Mesothelial cell of epicardium (in vitro differentiated cells): ENCODE results near the gene ZNG1F. TPM values are rescaled to one million over a fixed set of nuclear protein-coding genes. Genes with fewer than 3 reads are reported as not detected.
"Not testable (repeated sequence)": the region's sequence is repeated elsewhere in the genome, so short reads cannot be mapped to it uniquely, and the experiment has no call there.

Experiments
- DNase-seq, 2 experiments: peaks; one replicate each; pipeline ENCODE4 v3.0.0; 2021; ENCODE audit warnings: low spot score in 2 of 2; ENCODE audit not compliant: unreplicated experiment in 2 of 2
- H3K27ac Mint-ChIP-seq: 2 replicates; pipeline ENCODE4 v1.8.0; 2021; ENCODE audit warnings: mixed read lengths
- H3K27me3 Mint-ChIP-seq: 2 replicates; pipeline ENCODE4 v1.8.0; 2021; ENCODE audit warnings: low read depth, mixed read lengths
- H3K36me3 Mint-ChIP-seq: 2 replicates; pipeline ENCODE4 v1.8.0; 2021; ENCODE audit warnings: mixed read lengths
- H3K4me1 Mint-ChIP-seq: 2 replicates; pipeline ENCODE4 v1.8.0; 2021; ENCODE audit warnings: mixed read lengths
- H3K4me3 Mint-ChIP-seq: 2 replicates; pipeline ENCODE4 v1.8.0; 2021; ENCODE audit warnings: mild to moderate bottlenecking, moderate library complexity, mixed read lengths
- H3K9me3 Mint-ChIP-seq: 2 replicates; pipeline ENCODE4 v1.8.0; 2021; ENCODE audit warnings: mixed read lengths
- total RNA-seq: library from RNA; stranded (reverse); gene quantifications from 3 replicates; pipeline ENCODE4 v1.2.1, GENCODE V29; 2021

ZNG1F gene
- total RNA-seq, 1 donor from 2014 or later: 18.9 TPM

DNA sequence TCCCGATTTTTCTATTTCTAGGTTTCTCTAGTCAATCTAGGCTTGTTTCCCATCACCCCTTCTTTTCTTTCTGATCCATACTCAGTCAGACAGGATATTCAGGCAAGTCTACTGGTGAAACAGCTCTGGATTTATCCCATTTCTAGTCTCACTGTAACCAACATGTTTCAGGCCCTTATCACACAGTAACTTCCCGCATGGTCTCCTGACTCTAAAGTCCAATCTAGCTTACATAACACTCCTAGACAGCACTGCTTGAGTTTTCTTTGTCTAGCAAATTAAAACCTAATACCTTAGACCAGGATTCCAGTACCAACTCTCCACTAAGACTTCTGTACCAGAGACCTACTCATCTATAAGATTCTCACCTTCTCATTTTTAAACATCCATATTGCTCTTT is 47.2 kb downstream of the ZNG1F start:
- not testable (repeated sequence) for H3K9me3 Mint-ChIP-seq, H3K4me3 Mint-ChIP-seq, H3K36me3 Mint-ChIP-seq, DNase-seq, H3K27me3 Mint-ChIP-seq, H3K4me1 Mint-ChIP-seq, H3K27ac Mint-ChIP-seq

DNA sequence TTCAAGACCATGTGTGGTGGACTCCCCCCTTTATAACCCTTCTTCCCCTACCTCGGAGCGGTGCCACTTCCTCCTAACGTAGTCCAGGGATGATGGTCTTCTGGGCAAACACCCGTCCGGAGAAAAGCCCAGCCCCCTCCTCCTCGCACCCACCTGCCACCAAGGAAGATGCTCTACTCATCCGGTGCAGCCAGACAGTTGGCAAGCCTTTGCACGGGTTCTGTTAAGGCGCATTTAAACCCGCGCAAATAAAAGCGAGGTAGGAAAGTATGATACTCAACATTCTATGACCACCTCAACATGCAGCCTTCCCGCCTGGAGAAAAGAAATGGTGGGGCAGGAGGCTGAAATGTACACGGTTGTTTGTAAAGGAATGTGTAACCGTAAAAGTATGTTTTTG is 60.5 kb downstream of the ZNG1F start, which contains the start of gene FOXD4L6:
Gene FOXD4L6 (minus strand): TSS at position 101 of the 400 bp plus-strand sequence. CDS start 298 bp downstream, outside the sequence.
- H3K9me3 Mint-ChIP-seq: not testable (repeated sequence)

DNA sequence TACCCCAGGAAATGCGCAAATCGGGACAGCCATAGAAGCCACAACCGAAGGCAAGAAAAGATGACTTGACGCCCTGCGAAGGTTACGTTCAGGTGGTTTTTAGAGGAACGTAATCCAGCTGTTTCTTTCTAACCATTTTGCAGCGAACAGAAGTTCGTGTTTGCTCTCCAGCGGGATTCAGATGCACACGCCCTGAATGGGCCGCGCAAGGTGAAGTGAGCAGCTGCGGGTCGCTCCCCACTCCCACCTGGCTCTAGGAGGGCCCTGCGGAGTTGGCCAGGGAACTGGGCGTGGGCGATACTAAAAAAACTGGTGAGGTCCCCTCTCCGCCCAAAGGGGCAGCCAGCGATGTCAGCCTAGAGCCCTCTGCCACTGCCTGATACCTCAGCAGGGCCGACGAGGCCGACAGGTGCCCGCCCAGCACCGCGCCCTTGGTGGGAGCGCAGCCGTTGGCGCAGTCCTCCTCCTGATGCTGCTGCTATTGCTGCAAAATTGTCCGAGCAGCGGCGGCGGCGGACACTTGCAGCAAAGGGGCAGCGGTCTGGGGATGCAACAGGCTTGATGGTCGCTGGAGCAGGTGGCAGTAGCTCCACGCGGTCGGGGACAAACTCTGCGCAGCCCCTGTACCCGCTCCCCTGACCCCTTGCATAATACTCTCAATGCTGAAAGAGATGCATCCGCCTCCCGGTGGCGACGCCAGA is 62.2 kb downstream of the ZNG1F start:
- not testable (repeated sequence) for H3K36me3 Mint-ChIP-seq, H3K27ac Mint-ChIP-seq, DNase-seq, H3K9me3 Mint-ChIP-seq, H3K4me3 Mint-ChIP-seq, H3K4me1 Mint-ChIP-seq, H3K27me3 Mint-ChIP-seq

More for the DNA sequence above, 60.5 kb downstream of the ZNG1F start, which contains the start of gene FOXD4L6:
- H3K27ac Mint-ChIP-seq, DNase-seq, H3K4me3 Mint-ChIP-seq, H3K27me3 Mint-ChIP-seq, H3K36me3 Mint-ChIP-seq, H3K4me1 Mint-ChIP-seq: not testable (repeated sequence)

DNA sequence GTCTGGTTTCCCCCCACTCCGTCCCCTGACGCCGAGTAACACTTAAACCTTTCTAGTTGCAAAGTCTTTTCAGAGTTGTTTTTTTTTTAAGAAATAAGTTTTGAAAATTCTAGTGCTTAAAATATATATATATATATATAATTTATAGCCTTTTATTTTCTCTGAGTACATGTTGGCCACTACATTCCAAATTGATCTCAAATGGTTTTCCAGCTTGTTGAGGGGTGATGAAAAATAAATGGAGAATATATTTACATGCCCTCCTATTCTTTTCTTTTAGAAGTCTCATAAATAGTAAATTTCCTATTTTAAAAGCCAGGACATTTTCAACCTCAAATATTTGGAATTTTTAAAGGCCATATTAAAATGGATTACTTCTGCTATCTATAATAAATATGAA is 63.2 kb downstream of the ZNG1F start:
- not testable (repeated sequence) for H3K36me3 Mint-ChIP-seq, H3K4me1 Mint-ChIP-seq, H3K4me3 Mint-ChIP-seq

DNA sequence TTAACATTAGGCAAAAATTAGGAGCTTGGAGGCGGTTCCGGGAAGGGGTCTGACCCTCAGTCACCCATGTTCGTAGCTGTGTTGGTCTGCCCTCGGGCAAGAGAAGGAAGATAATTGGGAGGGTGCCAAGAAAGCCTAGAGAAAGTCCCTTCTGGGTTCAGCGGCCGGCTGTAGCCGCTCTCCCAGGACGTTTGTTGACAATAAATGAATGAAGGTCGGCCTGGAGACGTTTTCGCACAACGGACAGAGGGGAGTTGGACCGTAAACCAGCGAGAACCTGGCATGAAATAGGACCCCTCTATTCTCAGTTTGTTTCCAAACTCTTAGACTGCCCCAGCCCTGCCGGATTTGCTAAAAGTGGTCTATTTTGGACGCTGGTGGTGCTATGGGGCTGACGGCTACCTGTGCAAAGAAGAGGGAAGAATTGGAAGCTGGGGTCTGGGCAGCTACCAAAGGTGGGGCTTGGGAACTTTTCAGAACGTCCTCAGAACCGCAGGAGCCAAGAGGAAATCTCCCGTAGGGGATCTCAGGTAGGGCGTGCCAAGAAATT is 63.9 kb downstream of the ZNG1F start:
- not testable (repeated sequence) for H3K36me3 Mint-ChIP-seq, H3K27me3 Mint-ChIP-seq, H3K27ac Mint-ChIP-seq, DNase-seq, H3K9me3 Mint-ChIP-seq, H3K4me1 Mint-ChIP-seq, H3K4me3 Mint-ChIP-seq

More for the DNA sequence above, 63.2 kb downstream of the ZNG1F start:
- H3K27ac Mint-ChIP-seq, H3K27me3 Mint-ChIP-seq, DNase-seq, H3K9me3 Mint-ChIP-seq: not testable (repeated sequence)

DNA sequence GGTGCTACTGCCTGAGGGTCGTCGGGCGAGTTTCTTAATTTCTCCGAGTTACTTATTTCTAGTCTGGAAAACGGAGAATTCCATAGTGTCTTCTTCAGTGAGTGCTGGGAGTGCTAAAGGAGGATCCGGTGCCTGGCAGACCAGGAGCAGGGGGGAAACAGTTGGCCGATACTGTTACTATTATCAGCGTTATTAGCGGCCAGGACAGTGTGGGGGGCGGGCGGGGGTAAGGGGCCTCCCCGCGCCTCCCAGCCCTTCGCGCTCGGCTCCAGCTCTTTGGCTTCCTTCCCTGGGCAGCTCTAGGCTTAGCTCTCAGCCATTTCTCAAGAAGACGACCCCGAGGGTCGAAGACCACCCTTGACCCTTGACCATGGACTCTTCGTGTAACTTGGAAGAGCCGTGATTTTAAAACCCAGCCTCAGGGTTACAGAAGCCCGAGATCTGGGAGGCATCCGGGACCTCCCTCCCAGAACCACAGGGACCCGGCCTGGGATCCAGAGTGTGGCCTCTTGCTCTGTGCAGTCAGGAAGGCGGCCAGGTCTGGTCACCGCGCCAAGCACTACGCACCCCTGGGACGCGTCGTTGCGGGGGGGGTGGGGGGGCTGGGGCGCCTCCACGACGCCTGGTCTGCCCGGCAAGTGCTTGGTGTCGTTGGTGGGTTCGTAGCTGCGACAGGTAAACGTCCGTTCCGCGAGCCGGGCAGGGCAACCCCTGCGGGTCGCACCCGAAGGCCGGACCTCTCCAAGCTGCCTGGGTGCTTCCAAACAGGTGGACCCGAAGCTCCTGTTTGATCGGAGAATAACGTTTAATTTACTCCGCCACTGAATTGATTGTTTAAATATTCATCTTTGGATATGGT is 64.6 kb downstream of the ZNG1F start:
- H3K4me1 Mint-ChIP-seq, H3K27me3 Mint-ChIP-seq, DNase-seq, H3K36me3 Mint-ChIP-seq, H3K4me3 Mint-ChIP-seq, H3K9me3 Mint-ChIP-seq, H3K27ac Mint-ChIP-seq: not testable (repeated sequence)

DNA sequence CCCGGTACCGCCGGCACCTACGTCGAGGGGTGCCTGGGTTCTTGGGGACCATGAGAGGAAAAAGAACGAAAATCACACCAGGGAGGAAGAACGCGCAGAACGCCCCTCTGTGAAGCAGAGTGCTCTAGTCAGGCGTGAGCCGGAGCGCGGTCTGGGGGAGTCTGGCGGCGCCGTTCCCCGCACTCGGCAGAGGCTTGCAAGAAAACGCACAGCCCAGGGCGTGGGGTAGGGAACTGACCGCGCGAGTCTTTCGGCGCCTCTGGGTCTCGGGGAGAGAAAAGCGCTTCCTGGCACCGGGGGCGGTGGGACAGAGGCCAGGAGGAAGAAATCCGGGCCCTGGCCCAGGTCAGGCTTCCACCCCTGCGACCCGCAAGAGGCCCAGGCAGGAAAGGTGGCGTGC is 65.3 kb downstream of the ZNG1F start:
- not testable (repeated sequence) for DNase-seq, H3K4me1 Mint-ChIP-seq, H3K36me3 Mint-ChIP-seq, H3K4me3 Mint-ChIP-seq, H3K27ac Mint-ChIP-seq, H3K9me3 Mint-ChIP-seq
- peaks cover 10% of the 10 kb centered on the region for H3K27me3 Mint-ChIP-seq

DNA sequence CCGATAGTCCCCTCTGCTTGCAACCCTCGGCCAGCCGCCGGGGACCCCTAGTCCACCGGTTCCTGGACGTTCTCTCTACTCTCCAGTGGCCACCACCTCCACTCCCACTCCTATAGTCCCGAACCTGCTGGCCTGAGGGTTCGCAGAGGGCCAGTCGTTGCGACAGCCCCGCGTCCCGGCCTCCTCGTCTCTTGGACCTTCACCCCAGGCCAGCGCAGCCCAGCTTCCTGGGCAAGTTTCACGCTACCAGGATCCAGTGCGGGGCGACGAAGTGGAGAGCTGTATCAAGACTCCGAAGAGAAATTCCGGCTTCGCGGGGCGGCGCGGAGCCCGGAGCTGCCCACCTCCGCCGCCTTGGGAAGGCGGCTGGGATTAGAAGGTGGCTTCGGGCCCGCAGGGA is 65.7 kb downstream of the ZNG1F start:
- H3K27me3 Mint-ChIP-seq: peaks cover 10% of the 10 kb centered on the region
- not testable (repeated sequence) for H3K4me1 Mint-ChIP-seq, H3K36me3 Mint-ChIP-seq, DNase-seq, H3K27ac Mint-ChIP-seq, H3K9me3 Mint-ChIP-seq, H3K4me3 Mint-ChIP-seq

- H3K4me3 Mint-ChIP-seq, H3K27ac Mint-ChIP-seq, H3K9me3 Mint-ChIP-seq, H3K4me1 Mint-ChIP-seq, DNase-seq, H3K36me3 Mint-ChIP-seq, H3K27me3 Mint-ChIP-seq: not testable (repeated sequence)
Measured at GRCh38 chr9:41120696-41121095, 68.4 kb downstream of the ZNG1F start.

- not testable (repeated sequence) for H3K4me1 Mint-ChIP-seq, H3K27me3 Mint-ChIP-seq, H3K9me3 Mint-ChIP-seq
Measured at GRCh38 chr9:41119719-41120118, 69.4 kb downstream of the ZNG1F start.

GRCh38 chr9:41119311-41119710 is 69.8 kb downstream of the ZNG1F start:
- H3K4me1 Mint-ChIP-seq, H3K27me3 Mint-ChIP-seq, H3K4me3 Mint-ChIP-seq, H3K9me3 Mint-ChIP-seq, DNase-seq, H3K36me3 Mint-ChIP-seq, H3K27ac Mint-ChIP-seq: not testable (repeated sequence)

More at GRCh38 chr9:41119719-41120118, 69.4 kb downstream of the ZNG1F start:
- H3K4me3 Mint-ChIP-seq, H3K36me3 Mint-ChIP-seq, DNase-seq, H3K27ac Mint-ChIP-seq: not testable (repeated sequence)

- not testable (repeated sequence) for H3K27ac Mint-ChIP-seq, H3K9me3 Mint-ChIP-seq, H3K4me1 Mint-ChIP-seq
Measured at GRCh38 chr9:41113348-41113747, 75.8 kb downstream of the ZNG1F start.

DNA sequence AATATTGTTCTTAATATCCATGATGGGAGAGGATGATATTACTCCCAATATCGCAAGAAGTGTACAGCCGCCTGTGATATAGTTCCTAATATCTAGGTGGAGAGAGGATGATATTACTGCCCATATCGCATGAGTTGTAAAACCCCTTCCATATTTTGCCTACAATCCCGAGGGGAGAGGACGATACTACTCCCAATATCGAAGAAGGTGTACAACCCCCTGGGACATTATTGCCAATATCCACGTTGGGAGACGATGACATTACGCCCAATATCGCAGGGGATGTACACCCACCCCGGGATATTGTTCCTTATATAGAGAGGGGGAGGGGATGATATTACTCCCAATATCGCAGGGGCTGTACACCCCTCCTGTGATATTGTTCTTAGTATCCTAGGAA is 77.7 kb downstream of the ZNG1F start:
- H3K4me3 Mint-ChIP-seq, H3K9me3 Mint-ChIP-seq, H3K27ac Mint-ChIP-seq, H3K4me1 Mint-ChIP-seq, DNase-seq, H3K36me3 Mint-ChIP-seq: not testable (repeated sequence)
- peaks cover 15% of the 10 kb centered on the region for H3K27me3 Mint-ChIP-seq

More at GRCh38 chr9:41113348-41113747, 75.8 kb downstream of the ZNG1F start:
- H3K27me3 Mint-ChIP-seq: peaks cover 12% of the 10 kb centered on the region
- not testable (repeated sequence) for DNase-seq, H3K36me3 Mint-ChIP-seq, H3K4me3 Mint-ChIP-seq

GRCh38 chr9:41110913-41111312 is 78.2 kb downstream of the ZNG1F start:
- not testable (repeated sequence) for H3K27ac Mint-ChIP-seq, H3K36me3 Mint-ChIP-seq, H3K4me3 Mint-ChIP-seq, H3K9me3 Mint-ChIP-seq, H3K4me1 Mint-ChIP-seq, DNase-seq
- peaks cover 13% of the 10 kb centered on the region for H3K27me3 Mint-ChIP-seq
